ENCODE measurements around the gene ANO1.

Gene ANO1

GRCh38 chr11:70054004-70054403 is 24.1 kb upstream of the ANO1 start:
- DNase-seq: no peak

- DNase-seq: no peak
Measured at GRCh38 chr11:70055444-70055843, 22.7 kb upstream of the ANO1 start.

GRCh38 chr11:70057080-70057479 is 21.0 kb upstream of the ANO1 start:
- no peak for DNase-seq

GRCh38 chr11:70059971-70060370 is 18.1 kb upstream of the ANO1 start:
- DNase-seq: no peak

- no peak for DNase-seq
Measured at GRCh38 chr11:70060611-70061293, 17.4 kb upstream of the ANO1 start.

GRCh38 chr11:70061734-70062133 is 16.4 kb upstream of the ANO1 start:
- DNase-seq: no peak

GRCh38 chr11:70063121-70063520 is 15.0 kb upstream of the ANO1 start:
- DNase-seq: no peak

- no peak for DNase-seq
Measured at GRCh38 chr11:70063555-70063954, 14.6 kb upstream of the ANO1 start.

GRCh38 chr11:70064008-70064725 is 13.9 kb upstream of the ANO1 start:
- DNase-seq: no peak

GRCh38 chr11:70064726-70065317 is 13.3 kb upstream of the ANO1 start:
- DNase-seq: no peak

- DNase-seq: no peak
Measured at GRCh38 chr11:70065318-70066135, 12.6 kb upstream of the ANO1 start.

- no peak for DNase-seq
Measured at GRCh38 chr11:70066136-70066520, 12.0 kb upstream of the ANO1 start.

- no peak for DNase-seq
Measured at GRCh38 chr11:70066628-70067027, 11.5 kb upstream of the ANO1 start.

GRCh38 chr11:70067036-70067435 is 11.1 kb upstream of the ANO1 start:
- DNase-seq: no peak

GRCh38 chr11:70067591-70068341 is 10.4 kb upstream of the ANO1 start:
- DNase-seq: no peak

GRCh38 chr11:70068345-70068744 is 9.8 kb upstream of the ANO1 start:
- no peak for DNase-seq

- no peak for DNase-seq
Measured at GRCh38 chr11:70068950-70069349, 9.2 kb upstream of the ANO1 start.

GRCh38 chr11:70070706-70071105 is 7.4 kb upstream of the ANO1 start:
- DNase-seq: no peak

- DNase-seq: no peak
Measured at GRCh38 chr11:70071996-70072395, 6.1 kb upstream of the ANO1 start.

GRCh38 chr11:70072461-70072860 is 5.7 kb upstream of the ANO1 start:
- DNase-seq: no peak

- no peak for DNase-seq
Measured at GRCh38 chr11:70072861-70073755, 5.0 kb upstream of the ANO1 start.
